Cardiac muscle cell (in vitro differentiated cells and primary cell): ENCODE measurements around the gene MRTO4. TPM values are rescaled to one million over a fixed set of nuclear protein-coding genes. Genes with fewer than 3 reads are reported as not detected.
"Not testable (repeated sequence)": the region's sequence is repeated elsewhere in the genome, so short reads cannot be mapped to it uniquely, and the experiment has no call there.

ENCODE experiments used
- DNase-seq, 2 donors: peaks; one replicate each; pipeline versions ENCODE4 v3.0.0 to v3.0.0-alpha.2; 2010 to 2017; ENCODE audit warnings: low read depth in 1 of 2, low spot score in 1 of 2
- H3K27ac ChIP-seq: fragments of 200-600 bp; sonication (generic); 2 replicates; pipeline ENCODE4 v1.5.1; 2016
- H3K27me3 ChIP-seq: fragments of 200-600 bp; sonication (generic); 2 replicates; pipeline ENCODE4 v1.6.0; 2016; ENCODE audit warnings: control low read depth
- H3K36me3 ChIP-seq: fragments of 200-600 bp; sonication (generic); 2 replicates; pipeline ENCODE4 v1.5.1; 2016; ENCODE audit warnings: control low read depth
- H3K4me1 ChIP-seq: fragments of 200-600 bp; sonication (generic); 2 replicates; pipeline ENCODE4 v1.8.1; 2017; ENCODE audit warnings: low read depth, mild to moderate bottlenecking, mixed run types
- H3K4me3 ChIP-seq: fragments of 200-600 bp; sonication (generic); 2 replicates; pipeline ENCODE4 v1.5.1; 2016; ENCODE audit warnings: mild to moderate bottlenecking
- H3K9me3 ChIP-seq: fragments of 200-600 bp; sonication (generic); 2 replicates; pipeline ENCODE4 v1.5.1; 2017; ENCODE audit warnings: low read depth, mild to moderate bottlenecking, control low read depth
- CTCF ChIP-seq: IDR thresholded peaks from 2 replicates; pipeline ENCODE4 v1.5.1; 2012; ENCODE audit warnings: low read depth, mild to moderate bottlenecking, low read length
- polyA plus RNA-seq: library from polyadenylated mRNA; unstranded; fragments of >200 nt; fragmentation: Nextera tagmentation; extraction: Ambion mirVana; gene quantifications from 2 replicates; pipeline ENCODE4 v1.2.1, GENCODE V29; 2016
- total RNA-seq: library from RNA; depleted of rRNA; stranded (reverse); fragments of >200 nt; gene quantifications from 2 replicates; pipeline ENCODE4 v1.2.3, GENCODE V29; 2016

MRTO4 gene
- total and polyA plus RNA-seq, 2 experiments from 2014 or later: 21.3 to 33.6 TPM

GRCh38 chr1:19254416-19254815 is 2.8 kb downstream of the MRTO4 start:
- TF ChIP-seq CTCF: no peak
- DNase-seq: no peak
- no peak overlapping the region for H3K4me3 ChIP-seq
- H3K27me3 ChIP-seq: no peaks in the 10 kb centered on the region
- peaks cover 16% of the 10 kb centered on the region for H3K4me1 ChIP-seq
- peaks cover 12% of the 10 kb centered on the region for H3K36me3 ChIP-seq
- H3K9me3 ChIP-seq: no peaks in the 10 kb centered on the region
- H3K27ac ChIP-seq: no peak overlapping the region

GRCh38 chr1:19255288-19255687 is 3.7 kb downstream of the MRTO4 start:
- Histone ChIP-seq H3K36me3 (peaks cover 17% of the 10 kb centered on the region), H3K4me3 (no peak overlapping the region), H3K4me1 (peaks cover 15% of the 10 kb centered on the region), H3K9me3 (no peaks in the 10 kb centered on the region), H3K27me3 (no peaks in the 10 kb centered on the region), H3K27ac (no peak overlapping the region)
- DNase-seq: no peak
- no peak for TF ChIP-seq CTCF

- not testable (repeated sequence) for H3K4me3 ChIP-seq
- Histone ChIP-seq H3K36me3 (peaks cover 17% of the 10 kb centered on the region), H3K4me1 (peaks cover 11% of the 10 kb centered on the region)
These were observed 4.7 kb downstream of the MRTO4 start for GRCh38 chr1:19256301-19256700.

DNA sequence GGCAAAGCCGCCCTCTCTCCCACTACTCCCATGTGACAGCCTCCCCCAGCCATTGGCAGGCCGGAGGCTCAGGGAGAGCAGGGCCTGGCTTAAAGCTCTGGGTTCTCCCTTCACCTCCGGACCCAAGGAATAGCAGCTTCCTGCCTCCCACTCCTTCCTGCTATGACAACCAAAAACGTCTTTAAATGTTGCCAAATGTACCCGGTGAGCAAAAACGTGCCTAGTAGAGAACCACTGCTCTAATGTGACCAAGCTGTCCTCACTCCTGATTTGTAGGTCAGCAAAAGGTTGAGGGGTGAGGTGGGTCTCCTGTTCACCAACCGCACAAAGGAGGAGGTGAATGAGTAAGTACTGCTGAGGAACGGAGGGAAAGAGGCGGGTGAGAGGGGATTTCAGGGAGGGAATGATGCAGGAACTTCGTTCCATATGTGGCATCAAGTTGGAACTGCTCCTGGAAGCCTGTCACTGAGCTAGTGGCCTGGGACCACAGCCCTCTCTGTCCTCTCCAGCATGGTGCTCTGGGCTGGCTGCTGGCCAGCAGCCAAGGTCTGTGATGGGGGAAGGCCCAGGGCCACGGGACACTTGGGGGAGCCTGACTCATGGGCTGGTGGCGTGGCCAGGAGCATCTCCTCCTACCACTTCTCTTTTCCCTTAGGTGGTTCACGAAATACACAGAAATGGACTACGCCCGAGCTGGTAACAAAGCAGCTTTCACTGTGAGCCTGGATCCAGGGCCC is 5.7 kb downstream of the MRTO4 start:
- DNase-seq: peak in 1 of 2 donors; percentile 44
- Histone ChIP-seq H3K27me3 (no peaks in the 10 kb centered on the region), H3K4me1 (peaks cover 10% of the 10 kb centered on the region), H3K36me3 (peaks cover 17% of the 10 kb centered on the region), H3K27ac (no peak overlapping the region), H3K9me3 (no peaks in the 10 kb centered on the region), H3K4me3 (no peak overlapping the region)
- TF ChIP-seq CTCF: no peak

More at GRCh38 chr1:19256301-19256700, 4.7 kb downstream of the MRTO4 start:
- not testable (repeated sequence) for DNase-seq, H3K27ac ChIP-seq, H3K27me3 ChIP-seq, H3K9me3 ChIP-seq

DNA sequence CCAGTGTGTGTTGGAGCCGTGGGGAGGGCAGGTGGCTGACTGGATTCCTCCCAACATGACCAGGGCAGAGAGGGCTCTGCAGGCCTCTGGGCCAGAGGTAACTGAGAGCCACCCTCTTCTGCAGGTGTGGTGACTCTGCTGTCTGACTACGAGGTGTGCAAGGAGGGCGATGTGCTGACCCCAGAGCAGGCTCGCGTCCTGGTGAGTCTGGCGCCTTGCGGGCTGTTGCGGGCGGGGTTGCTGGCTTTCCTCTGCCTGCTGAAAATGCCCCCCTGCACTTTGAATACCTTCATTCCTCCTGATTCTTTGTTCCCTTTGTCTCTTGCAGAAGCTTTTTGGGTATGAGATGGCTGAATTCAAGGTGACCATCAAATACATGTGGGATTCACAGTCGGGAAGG is 6.7 kb downstream of the MRTO4 start:
- DNase-seq: no peak
- peaks cover under 1% of the 10 kb centered on the region for H3K4me1 ChIP-seq
- H3K27ac ChIP-seq: no peak overlapping the region
- TF ChIP-seq CTCF: no peak
- no peaks in the 10 kb centered on the region for H3K9me3 ChIP-seq
- no peak overlapping the region for H3K4me3 ChIP-seq
- peaks cover 17% of the 10 kb centered on the region for H3K36me3 ChIP-seq
- no peaks in the 10 kb centered on the region for H3K27me3 ChIP-seq

DNA sequence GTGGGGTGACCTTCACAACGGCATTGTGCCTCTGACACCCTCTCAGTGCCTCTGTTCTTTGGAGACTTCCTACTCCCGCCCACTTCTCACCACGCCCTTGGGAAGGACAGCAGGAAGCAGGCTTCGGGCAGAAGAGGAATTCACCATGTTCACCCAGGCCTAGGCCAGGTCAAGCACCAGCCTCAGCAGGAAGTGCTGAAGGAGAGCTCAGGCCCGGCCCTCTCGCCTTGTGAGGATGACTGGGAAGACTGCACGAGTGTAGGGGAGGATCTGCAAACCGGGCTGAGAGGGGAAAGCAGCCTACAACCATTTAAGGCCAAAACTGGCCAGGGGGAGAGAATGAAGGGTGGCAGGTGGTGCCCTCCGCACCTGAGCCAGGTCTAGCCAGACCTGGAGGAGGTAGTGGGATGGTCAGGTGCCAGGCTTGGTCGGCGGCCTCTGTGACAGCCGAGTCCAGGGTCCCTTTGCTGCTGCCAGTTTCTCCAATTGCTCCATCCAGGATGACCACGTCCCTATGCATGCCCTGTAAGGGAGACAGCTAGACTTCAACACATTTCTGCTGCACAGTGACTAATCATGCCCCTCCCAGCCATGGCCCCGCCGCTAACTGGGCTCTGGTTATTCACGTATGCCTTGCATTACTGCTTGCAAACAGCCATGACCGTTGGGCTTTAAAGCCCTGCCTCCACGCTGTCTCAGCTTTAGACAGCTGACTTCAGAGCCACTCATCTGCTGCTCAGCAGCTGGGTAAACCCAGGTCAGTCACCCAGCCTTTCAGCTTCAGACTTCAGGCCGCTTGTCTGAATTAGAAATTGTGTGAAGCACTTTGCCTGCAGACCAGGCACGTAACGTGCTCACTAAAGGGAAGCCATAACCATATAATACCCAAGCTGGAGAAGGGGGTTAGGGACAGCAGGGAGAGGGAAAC is 8.9 kb downstream of the MRTO4 start:
- TF ChIP-seq CTCF: no peak
- Histone ChIP-seq H3K9me3 (no peaks in the 10 kb centered on the region), H3K4me3 (no peak overlapping the region), H3K4me1 (no peaks in the 10 kb centered on the region), H3K36me3 (peaks cover 17% of the 10 kb centered on the region), H3K27me3 (no peaks in the 10 kb centered on the region), H3K27ac (peak overlapping the region; percentile 43)
- DNase-seq: peak in 1 of 2 donors; percentile 27
